ENCODE data around the gene XPO5.
"Not testable (repeated sequence)": the region's sequence is repeated elsewhere in the genome, so short reads cannot be mapped to it uniquely, and the experiment has no call there.

Gene XPO5

GRCh38 chr6:43600595-43600994 is 24.8 kb upstream of the XPO5 start:
- ChIA-PET POLR2A (no interaction called here), CTCF (interaction anchor here (2.4 kb wide), 1 partner anchor 8 kb away, joined by 14 read pairs; no protein-coding TSS in a partner anchor)
- TF ChIP-seq, protein P1, sequence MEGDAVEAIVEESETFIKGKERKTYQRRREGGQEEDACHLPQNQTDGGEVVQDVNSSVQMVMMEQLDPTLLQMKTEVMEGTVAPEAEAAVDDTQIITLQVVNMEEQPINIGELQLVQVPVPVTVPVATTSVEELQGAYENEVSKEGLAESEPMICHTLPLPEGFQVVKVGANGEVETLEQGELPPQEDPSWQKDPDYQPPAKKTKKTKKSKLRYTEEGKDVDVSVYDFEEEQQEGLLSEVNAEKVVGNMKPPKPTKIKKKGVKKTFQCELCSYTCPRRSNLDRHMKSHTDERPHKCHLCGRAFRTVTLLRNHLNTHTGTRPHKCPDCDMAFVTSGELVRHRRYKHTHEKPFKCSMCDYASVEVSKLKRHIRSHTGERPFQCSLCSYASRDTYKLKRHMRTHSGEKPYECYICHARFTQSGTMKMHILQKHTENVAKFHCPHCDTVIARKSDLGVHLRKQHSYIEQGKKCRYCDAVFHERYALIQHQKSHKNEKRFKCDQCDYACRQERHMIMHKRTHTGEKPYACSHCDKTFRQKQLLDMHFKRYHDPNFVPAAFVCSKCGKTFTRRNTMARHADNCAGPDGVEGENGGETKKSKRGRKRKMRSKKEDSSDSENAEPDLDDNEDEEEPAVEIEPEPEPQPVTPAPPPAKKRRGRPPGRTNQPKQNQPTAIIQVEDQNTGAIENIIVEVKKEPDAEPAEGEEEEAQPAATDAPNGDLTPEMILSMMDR (IDR thresholded peaks at IDR 0.05; ENCODE audit: insufficient read depth, low read length, missing control alignments): no peak
- no peak for DNase-seq (ENCODE audit: low read depth, low spot score)
- H3K4me3 ChIP-seq (ENCODE audit: low read depth, low read length): no peak overlapping the region

DNA sequence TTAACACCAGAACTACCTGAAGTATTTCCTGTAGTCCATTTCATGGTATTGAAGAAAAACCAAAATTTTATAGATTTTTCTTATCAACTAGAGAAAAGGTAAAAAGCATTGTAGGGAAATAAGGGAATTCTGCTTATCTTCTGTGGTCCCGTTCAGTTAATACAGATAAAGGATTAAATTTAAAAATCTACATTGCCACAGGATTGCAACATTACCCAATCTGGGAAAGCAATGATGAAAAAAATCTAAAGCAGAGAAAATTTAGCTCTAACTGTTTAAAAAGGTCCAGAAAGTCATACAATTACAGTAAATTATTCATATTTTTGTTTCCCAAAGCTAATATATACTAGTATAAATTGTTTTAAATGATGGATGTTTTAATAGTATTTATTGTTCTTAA is 18.1 kb upstream of the XPO5 start:
- DNase-seq (ENCODE audit: low read depth, low spot score): no peak
- TF ChIP-seq, protein P1 (IDR thresholded peaks at IDR 0.05; ENCODE audit: insufficient read depth, low read length, missing control alignments): no peak
- CTCF ChIA-PET: interaction anchor here (1.0 to 9.2 kb wide), 3 partner anchors 8 to 17 kb away, joined by 3 to 93 read pairs (median 5); no protein-coding TSS in a partner anchor
- POLR2A ChIA-PET: interaction anchor here (1.1 kb wide), 1 partner anchor 18 kb away, joined by 4 read pairs; the partner anchor contains the start of gene XPO5
- no peak overlapping the region for H3K4me3 ChIP-seq (ENCODE audit: low read depth, low read length)

DNA sequence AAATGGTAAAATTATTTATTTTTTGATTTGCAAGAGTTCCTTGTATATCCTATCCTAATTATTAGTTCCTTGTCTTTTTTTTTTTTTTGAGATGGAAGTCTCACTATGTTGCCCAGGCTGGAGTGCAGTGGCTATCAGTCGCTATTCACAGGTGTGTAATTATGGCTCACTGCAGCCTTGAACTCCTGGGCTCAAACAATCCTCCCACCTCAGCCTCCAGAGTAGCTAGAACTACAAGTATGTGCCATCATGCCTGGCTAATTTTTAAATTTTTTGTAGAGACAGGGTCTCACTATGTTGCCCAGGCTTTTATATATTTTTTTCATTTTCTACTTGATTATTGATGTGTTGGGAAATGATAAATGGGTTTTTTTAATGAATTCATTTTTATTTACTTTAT is 13.7 kb upstream of the XPO5 start:
- DNase-seq (ENCODE audit: low read depth, low spot score); H3K4me3 ChIP-seq (ENCODE audit: low read depth, low read length); POLR2A ChIA-PET: not testable (repeated sequence)
- CTCF ChIA-PET: interaction anchor here (0.6 to 9.2 kb wide), 2 partner anchors 19 kb away, joined by 3 to 93 read pairs; no protein-coding TSS in a partner anchor

- TF ChIP-seq, protein P1 (IDR thresholded peaks at IDR 0.05; ENCODE audit: insufficient read depth, low read length, missing control alignments): no peak
- ChIA-PET POLR2A (no interaction called here), CTCF (interaction anchor here (1.2 to 1.3 kb wide), 2 partner anchors 9 to 20 kb away, joined by 3 to 8 read pairs; no protein-coding TSS in a partner anchor)
- DNase-seq (ENCODE audit: low read depth, low spot score): no peak
- no peak overlapping the region for H3K4me3 ChIP-seq (ENCODE audit: low read depth, low read length)
Measured at GRCh38 chr6:43588194-43588593, 12.4 kb upstream of the XPO5 start.

DNA sequence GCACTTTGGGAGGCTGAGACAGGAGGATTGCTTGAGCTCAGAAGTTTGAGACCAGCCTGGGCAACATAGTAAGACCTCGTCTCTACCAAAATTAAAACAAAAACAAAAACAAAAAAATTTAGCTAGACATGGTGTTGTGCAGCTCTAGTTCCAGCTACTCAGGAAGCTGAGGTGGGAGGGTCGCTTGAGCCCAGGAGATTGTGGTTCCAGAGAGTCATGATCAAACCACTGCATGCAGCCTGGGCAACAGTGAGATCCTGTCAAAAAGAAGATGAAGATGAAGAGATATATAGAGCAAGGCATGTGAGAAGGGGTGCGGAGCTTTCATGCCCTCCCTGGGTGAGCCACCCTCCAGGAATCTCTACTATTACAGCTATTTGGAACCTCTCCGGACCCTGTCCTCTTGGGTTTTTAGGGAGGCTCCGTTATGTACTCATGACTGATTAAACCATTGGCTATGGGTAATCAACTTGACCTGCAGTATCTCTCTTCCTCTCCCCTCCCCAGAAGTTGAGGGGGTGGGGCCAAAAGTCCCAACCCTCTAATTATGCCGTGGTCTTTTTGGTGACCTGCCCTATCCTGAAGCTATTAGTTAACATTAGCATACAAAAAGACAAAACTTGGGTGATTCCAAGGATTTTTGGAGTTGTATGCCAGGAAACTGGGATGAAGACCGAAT is 9.2 kb upstream of the XPO5 start:
- no peak overlapping the region for H3K4me3 ChIP-seq (ENCODE audit: low read depth, low read length)
- TF ChIP-seq, protein P1 (IDR thresholded peaks at IDR 0.05; ENCODE audit: insufficient read depth, low read length, missing control alignments): no peak
- ChIA-PET CTCF (interaction anchor here (1.4 kb wide), 2 partner anchors 10 to 23 kb away, joined by 3 to 7 read pairs; partner anchors contain the start of genes POLH and XPO5), POLR2A (interaction anchor here (1.5 kb wide), 1 partner anchor 9 kb away, joined by 5 read pairs; the partner anchor contains the start of genes POLH and XPO5)
- no peak for DNase-seq (ENCODE audit: low read depth, low spot score)

- no peak overlapping the region for H3K4me3 ChIP-seq (ENCODE audit: low read depth, low read length)
- CTCF ChIA-PET: interaction anchor here (0.6 to 1.4 kb wide), 2 partner anchors 25 to 196 kb away, joined by 3 read pairs; no protein-coding TSS in a partner anchor
- POLR2A ChIA-PET: interaction anchor here (0.6 kb wide), 1 partner anchor 13 kb away, joined by 3 read pairs; no protein-coding TSS in a partner anchor
Measured at GRCh38 chr6:43582911-43583310, 7.1 kb upstream of the XPO5 start.

More at GRCh38 chr6:43582911-43583310, 7.1 kb upstream of the XPO5 start:
- TF ChIP-seq, protein P1 (IDR thresholded peaks at IDR 0.05; ENCODE audit: insufficient read depth, low read length, missing control alignments): no peak
- DNase-seq (ENCODE audit: low read depth, low spot score): no peak
